Stomach (tissue), 4 donors: ENCODE results near the gene NECAB3.

Experiments used
- CTCF ChIP-seq, 7 experiments: fragments of 450-650 bp in 4 of 7; fragments of 200-600 bp in 3 of 7; sonication (generic) in 3 of 7; IDR thresholded peaks; one replicate each; pipeline ENCODE4 v1.5.1; 2016 to 2019; ENCODE audit warnings: antibody characterized with exemption in 7 of 7, control low read depth in 2 of 7, mild to moderate bottlenecking in 1 of 7
- POLR2A ChIP-seq, 4 donors: fragments of 450-650 bp; IDR thresholded peaks; one replicate each; pipeline ENCODE4 v1.6.1; 2016; ENCODE audit warnings: antibody characterized with exemption in 4 of 4, control low read depth in 2 of 4, mild to moderate bottlenecking in 1 of 4, moderate library complexity in 1 of 4
- POLR2AphosphoS5 ChIP-seq, 3 donors: sonication (generic); formaldehyde crosslinking; IDR thresholded peaks; one replicate each; pipeline ENCODE4 v1.6.1; 2016; ENCODE audit warnings: antibody characterized with exemption in 3 of 3

- TF ChIP-seq CTCF (IDR thresholded peaks at IDR 0.05) = no peak
- TF ChIP-seq POLR2AphosphoS5 (IDR thresholded peaks at IDR 0.05) = no peak
- no peak for TF ChIP-seq POLR2A (IDR thresholded peaks at IDR 0.05)
Measured at GRCh38 chr20:33681728-33682353, 7.6 kb upstream of the NECAB3 start.
